ENCODE results near the gene ARSK.

DNA sequence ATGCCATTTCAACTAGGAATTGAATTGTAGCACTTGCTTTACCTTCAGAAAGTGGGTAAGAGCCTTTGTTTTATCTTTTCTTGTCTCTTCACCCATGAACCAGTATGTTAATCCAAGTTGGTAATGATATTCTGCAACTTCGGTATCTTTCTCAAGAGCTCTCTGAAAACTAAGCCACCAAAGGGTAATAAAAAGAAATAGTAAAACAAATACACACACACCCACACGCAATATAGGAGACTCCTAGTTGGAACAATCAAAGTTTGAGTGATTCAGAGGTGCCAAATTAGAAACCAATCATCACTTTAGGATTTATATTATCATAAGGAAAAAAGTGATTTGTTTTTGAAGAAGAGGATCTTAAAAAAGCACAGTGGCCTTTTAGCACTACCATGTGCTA is 30.5 kb upstream of the ARSK start:
- TF ChIP-seq, protein P1, sequence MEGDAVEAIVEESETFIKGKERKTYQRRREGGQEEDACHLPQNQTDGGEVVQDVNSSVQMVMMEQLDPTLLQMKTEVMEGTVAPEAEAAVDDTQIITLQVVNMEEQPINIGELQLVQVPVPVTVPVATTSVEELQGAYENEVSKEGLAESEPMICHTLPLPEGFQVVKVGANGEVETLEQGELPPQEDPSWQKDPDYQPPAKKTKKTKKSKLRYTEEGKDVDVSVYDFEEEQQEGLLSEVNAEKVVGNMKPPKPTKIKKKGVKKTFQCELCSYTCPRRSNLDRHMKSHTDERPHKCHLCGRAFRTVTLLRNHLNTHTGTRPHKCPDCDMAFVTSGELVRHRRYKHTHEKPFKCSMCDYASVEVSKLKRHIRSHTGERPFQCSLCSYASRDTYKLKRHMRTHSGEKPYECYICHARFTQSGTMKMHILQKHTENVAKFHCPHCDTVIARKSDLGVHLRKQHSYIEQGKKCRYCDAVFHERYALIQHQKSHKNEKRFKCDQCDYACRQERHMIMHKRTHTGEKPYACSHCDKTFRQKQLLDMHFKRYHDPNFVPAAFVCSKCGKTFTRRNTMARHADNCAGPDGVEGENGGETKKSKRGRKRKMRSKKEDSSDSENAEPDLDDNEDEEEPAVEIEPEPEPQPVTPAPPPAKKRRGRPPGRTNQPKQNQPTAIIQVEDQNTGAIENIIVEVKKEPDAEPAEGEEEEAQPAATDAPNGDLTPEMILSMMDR (conservative IDR thresholded peaks at IDR 0.05; ENCODE audit: low read depth in 2 of 2) = no peak
- TF ChIP-seq CREB1 (CRISPR knock-in tag; IDR thresholded peaks at IDR 0.05; ENCODE audit: low read depth) (no peak), EZH2 (IDR thresholded peaks at IDR 0.05; ENCODE audit: low read depth, unreplicated experiment) (no peak), POLR2AphosphoS5 (IDR thresholded peaks at IDR 0.05; ENCODE audit: low read depth) (no peak), EZH2phosphoT487 (IDR thresholded peaks at IDR 0.05; ENCODE audit: unreplicated experiment) (no peak), JUNB (IDR thresholded peaks at IDR 0.05; ENCODE audit: unreplicated experiment) (no peak), ZNF114 (CRISPR knock-in tag; IDR thresholded peaks at IDR 0.05) (no peak), ETS1 (IDR thresholded peaks at IDR 0.05) (no peak)
- TF ChIP-seq, protein P2, sequence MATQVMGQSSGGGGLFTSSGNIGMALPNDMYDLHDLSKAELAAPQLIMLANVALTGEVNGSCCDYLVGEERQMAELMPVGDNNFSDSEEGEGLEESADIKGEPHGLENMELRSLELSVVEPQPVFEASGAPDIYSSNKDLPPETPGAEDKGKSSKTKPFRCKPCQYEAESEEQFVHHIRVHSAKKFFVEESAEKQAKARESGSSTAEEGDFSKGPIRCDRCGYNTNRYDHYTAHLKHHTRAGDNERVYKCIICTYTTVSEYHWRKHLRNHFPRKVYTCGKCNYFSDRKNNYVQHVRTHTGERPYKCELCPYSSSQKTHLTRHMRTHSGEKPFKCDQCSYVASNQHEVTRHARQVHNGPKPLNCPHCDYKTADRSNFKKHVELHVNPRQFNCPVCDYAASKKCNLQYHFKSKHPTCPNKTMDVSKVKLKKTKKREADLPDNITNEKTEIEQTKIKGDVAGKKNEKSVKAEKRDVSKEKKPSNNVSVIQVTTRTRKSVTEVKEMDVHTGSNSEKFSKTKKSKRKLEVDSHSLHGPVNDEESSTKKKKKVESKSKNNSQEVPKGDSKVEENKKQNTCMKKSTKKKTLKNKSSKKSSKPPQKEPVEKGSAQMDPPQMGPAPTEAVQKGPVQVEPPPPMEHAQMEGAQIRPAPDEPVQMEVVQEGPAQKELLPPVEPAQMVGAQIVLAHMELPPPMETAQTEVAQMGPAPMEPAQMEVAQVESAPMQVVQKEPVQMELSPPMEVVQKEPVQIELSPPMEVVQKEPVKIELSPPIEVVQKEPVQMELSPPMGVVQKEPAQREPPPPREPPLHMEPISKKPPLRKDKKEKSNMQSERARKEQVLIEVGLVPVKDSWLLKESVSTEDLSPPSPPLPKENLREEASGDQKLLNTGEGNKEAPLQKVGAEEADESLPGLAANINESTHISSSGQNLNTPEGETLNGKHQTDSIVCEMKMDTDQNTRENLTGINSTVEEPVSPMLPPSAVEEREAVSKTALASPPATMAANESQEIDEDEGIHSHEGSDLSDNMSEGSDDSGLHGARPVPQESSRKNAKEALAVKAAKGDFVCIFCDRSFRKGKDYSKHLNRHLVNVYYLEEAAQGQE (IDR thresholded peaks at IDR 0.05; ENCODE audit: unreplicated experiment) = no peak

Measured in GM23338 (cell line).